Measurements from ENCODE around the gene CLIC4.
"Not testable (repeated sequence)": the region's sequence is repeated elsewhere in the genome, so short reads cannot be mapped to it uniquely, and the experiment has no call there.

CLIC4 gene

GRCh38 chr1:24823486-24823885 is 78.2 kb downstream of the CLIC4 start:
- not testable (repeated sequence) for DNase-seq

GRCh38 chr1:24825174-24825573 is 79.9 kb downstream of the CLIC4 start:
- no peak for DNase-seq

DNA sequence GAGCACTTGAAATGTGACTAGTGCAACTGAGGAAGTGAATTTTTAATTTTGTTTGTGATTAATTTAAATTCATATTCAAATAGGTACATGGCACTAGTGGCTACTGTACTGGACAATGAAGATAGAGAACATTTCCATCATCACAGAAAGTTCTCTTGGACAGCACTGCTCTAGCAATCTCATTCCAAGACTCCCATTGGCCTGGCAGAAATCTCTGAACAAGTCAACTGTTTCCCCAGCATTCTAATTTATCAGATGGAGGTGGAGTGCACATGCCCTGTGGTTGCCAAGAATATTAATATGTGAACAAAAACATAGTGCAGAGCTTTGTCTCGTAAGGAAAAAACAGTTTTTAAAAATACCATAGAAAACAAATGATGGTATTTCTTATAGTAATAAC is 81.3 kb downstream of the CLIC4 start:
- no peak for DNase-seq

GRCh38 chr1:24827379-24828135 is 82.3 kb downstream of the CLIC4 start:
- DNase-seq, result no peak

GRCh38 chr1:24828183-24828886 is 83.1 kb downstream of the CLIC4 start:
- DNase-seq, result no peak

DNA sequence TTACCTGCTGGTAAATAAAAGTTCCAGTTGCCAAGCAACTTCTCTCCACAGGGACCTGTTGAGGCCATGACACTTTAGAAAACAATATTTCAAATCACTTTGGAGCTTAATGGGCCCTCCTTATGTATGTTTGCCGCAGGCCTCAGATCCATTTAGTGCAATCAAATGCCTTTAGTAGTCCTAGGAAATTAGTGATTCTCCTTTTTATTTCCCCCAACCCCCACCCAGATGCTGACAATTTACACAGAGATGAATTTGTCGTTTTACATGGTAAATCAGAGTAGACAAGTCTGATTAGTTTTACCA is 83.6 kb downstream of the CLIC4 start:
- no peak for DNase-seq

- DNase-seq, result peak; percentile 43
These were observed 85.5 kb downstream of the CLIC4 start for GRCh38 chr1:24830680-24831272.

DNA sequence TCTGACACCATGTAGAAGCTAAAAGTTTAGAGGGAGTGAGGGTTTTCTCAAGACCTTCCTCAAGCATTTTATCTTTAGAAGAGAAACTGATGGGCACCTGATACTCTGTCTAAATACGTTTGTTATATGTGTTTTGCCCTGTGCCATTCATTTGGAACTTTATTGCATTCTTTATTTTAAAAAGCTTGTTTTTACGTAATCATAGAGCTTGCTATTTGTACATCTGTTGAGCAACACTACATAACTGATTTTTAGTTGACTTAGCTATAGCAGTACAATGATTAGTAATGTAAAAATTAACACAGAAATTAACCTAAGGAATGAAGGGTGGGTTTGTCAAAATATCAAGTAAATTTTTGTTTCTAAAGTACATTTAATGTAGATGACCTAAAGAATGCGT is 96.3 kb downstream of the CLIC4 start:
- no peak for DNase-seq

GRCh38 chr1:24846671-24847070 is 101.4 kb downstream of the CLIC4 start:
- no peak for DNase-seq

GRCh38 chr1:24847995-24848881 is 103.0 kb downstream of the CLIC4 start:
- DNase-seq, result peak; percentile 93

DNA sequence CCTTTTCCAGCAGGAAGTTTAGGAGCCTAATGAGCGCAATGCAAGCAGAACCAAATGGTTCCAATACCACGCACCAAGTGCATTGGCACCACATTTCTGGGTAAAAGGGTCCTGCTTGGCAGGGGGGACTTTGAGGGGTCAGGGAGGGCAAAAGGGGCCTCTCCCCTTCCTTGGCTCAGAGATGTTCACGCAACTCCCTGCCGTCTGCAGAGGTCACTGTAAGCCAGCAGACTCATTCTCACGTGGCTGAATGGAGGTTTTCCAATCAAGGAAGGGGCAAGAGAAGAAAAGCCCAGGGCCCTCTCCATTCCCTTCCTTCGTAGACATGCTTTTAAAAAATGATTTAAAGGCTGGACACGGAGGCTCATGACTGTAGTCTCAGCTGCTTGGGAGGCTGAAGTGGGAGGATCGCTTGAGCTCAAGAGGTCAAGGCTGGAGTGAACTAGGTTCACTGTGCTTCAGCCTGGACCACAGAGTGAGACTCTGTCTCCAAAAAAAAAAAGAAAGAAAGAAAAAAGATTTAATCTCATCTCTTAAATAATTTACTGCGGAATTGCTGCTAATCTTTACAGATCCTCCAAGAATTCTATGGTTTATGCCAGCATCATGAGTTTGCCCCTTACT is 104.5 kb downstream of the CLIC4 start:
- no peak for DNase-seq

GRCh38 chr1:24850328-24850920 is 105.2 kb downstream of the CLIC4 start:
- DNase-seq, result no peak

DNA sequence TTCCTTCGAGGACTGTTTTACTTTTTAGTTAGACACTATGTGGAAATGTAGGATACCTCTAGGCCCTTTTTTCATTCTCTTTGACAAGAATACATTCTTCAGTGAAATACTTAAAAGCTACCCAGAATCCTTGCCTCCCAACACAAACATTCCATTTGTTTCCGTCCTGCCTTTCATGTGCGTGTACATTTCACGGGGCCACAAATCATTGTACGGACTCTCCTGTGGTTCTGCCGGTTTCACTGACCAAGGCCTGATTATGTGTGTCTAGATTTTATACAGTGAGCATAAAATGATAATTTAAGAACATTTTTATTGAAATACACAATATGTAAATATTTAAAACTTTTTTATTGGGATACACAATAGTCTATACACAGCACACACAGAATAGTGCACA is 108.4 kb downstream of the CLIC4 start:
- DNase-seq, result no peak

GRCh38 chr1:24855474-24855873 is 110.2 kb downstream of the CLIC4 start:
- no peak for DNase-seq

DNA sequence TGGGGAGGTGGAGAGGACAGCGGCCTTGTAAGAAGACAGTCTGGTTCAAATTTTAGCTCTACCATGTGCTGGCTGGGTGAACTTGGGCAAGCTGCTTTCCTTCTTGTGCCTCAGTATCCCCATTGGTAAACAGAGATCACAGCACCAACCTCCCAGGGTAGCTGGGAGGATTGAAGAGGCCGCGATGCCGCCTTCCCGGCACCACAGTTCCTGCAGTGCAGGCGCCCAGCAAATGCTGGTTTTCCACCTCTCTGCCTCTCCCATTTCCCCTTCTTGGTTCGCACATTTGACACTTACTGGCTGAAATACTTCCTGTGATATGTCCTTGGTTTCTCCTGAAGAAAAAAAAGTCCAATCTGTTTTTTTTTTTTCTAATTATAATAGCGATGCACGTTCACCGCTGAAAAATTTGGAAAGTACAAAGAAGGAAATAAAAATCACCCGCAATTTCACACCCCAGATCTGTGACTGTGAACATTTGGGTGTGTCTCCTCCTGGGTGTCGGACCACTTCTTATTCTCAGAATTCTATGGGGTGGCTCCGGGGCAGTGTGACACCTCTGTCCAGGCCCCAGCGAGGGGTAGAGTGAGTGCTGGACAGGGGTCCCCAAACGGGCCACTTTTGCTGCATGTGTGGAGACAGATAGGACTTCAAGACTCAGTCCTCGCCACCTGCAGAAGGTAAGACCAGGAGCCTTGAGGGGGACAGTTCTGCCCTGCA is 111.7 kb downstream of the CLIC4 start:
- DNase-seq, result no peak

DNA sequence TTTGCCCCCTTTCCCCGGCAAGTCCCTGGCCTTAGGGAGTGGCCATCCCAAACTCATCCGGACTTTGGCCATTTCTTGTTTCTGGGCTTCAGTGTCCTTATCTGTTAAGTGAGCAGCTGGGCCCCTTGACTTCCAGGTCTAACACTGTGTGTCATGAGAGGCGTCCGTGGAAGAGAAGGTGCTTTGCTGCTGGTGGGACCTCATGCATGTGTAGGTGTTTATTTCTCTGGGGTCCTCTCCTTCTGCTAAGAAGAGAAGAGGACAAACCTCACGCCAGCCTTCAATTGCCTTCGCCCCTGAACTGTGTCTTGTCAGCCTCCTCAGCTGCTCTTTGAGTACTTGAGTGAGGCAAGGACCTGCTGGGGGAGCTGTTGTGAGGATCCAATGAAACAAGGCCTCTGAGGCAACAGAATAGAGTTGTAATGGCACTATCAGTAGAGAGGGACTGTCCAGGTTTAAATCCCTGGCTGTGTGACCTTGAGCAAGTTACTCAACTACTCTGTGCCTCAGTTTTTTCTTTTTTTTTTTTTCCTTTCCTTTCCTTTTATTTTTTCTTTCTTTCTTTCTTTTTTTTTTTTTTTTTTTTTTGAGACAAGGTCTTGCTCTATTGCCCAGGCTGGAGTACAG is 112.4 kb downstream of the CLIC4 start:
- no peak for DNase-seq

GRCh38 chr1:24858277-24858676 is 113.0 kb downstream of the CLIC4 start:
- DNase-seq, result no peak

DNA sequence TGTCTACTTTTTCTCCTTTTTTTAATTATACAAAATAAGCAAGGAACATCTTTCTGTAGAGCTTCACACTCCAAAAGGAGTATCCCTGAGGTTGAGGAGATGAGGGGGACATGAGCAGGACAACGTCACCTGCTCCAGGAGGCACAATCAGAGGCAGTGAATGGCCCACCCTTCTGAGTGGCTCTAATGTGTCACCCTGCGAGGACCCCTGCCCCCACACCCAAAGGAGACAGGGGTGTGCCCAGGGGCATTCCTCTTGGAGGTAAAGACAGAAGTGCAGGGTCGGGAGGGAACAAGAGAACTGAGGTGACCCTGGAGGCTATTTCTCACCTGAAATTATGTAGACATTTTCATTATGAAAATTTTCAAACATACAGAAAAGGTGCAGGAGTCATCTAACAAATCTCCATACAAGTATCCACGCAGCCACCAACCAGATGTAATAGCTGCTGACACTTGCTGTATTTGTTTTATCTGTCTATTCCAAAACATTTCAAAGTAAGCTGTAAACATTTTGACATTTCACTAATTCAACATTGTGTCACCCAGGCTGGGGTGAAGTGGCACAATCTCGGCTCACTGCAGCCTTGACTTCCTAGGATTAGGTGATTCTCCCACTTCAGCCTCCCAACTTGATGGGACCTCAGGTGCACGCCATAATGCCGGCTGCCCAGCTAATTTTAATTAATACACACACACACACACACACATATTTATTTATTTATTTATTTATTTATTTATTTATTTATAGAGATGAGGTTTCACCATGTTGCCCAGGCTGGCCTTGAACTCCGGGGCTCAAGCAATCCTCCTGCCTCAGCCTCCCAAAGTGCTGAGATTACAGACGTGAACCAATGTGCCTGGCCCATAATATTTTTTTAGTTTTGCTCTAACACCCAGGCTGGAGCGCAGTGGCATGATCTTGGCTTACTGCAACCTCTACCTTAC is 114.1 kb downstream of the CLIC4 start:
- DNase-seq, result no peak

GRCh38 chr1:24860841-24861240 is 115.6 kb downstream of the CLIC4 start:
- no peak for DNase-seq

Measured in activated CD4-positive, alpha-beta T cell treated with anti-CD3 and anti-CD28 coated beads, Interleukin-2, amount 50 U/mL, for 16 hours (primary cell).